GM12891 (cell line): ENCODE measurements around the gene TNFRSF8.

ENCODE experiments used
- POLR2A ChIP-seq: IDR thresholded peaks from 2 replicates; pipeline ENCODE4 v1.6.1; 2011; ENCODE audit warnings: low read depth, low read length, control low read depth
- TAF1 ChIP-seq: IDR thresholded peaks from 2 replicates; pipeline ENCODE4 v1.6.1; 2011; ENCODE audit warnings: low read depth, low read length, control low read depth

- TF ChIP-seq POLR2A = no peak
- TF ChIP-seq TAF1 = no peak
Observed at GRCh38 chr1:12111741-12112140, 48.6 kb downstream of the TNFRSF8 start.
